IMR-90 (cell line): Measurements from ENCODE around the gene CRTAC1. TPM values are rescaled to one million over a fixed set of nuclear protein-coding genes. Genes with fewer than 3 reads are reported as not detected.

Experiments
- ATAC-seq: fragments of 200-7000 bp; cut with Tn5 transposase; 2 replicates; pipeline ENCODE4 v1.9.1; 2020; ENCODE audit warnings: low read depth, mild to moderate bottlenecking, moderate library complexity
- BruUV-seq: library from RNA; stranded (reverse); fragments of 400-500 nt; replicated peaks from 2 replicates; lab custom pipeline; 2021; lab: Mats Ljungman, UMichigan
- CTCF ChIA-PET: fragments of 300-600 bp; formaldehyde crosslinking; extraction: SDS; loops from one replicate; lab custom pipeline; 2021; ENCODE audit warnings: antibody characterized with exemption; lab: Yijun Ruan, JAX
- POLR2A ChIA-PET: fragments of 300-600 bp; sonication (Branson Sonifier 250); formaldehyde crosslinking; loops from one replicate; lab custom pipeline; 2022; ENCODE audit warnings: antibody characterized with exemption; ENCODE audit not compliant: unreplicated experiment; lab: Charles Lee
- DNase-seq: peaks from one replicate; pipeline ENCODE4 v3.0.0; 2013
- H2AFZ ChIP-seq: replicated peaks from 2 replicates; pipeline ENCODE3; 2013; ENCODE audit warnings: low read length, mild to moderate bottlenecking; ENCODE audit not compliant: poor library complexity
- H2AK5ac ChIP-seq: 2 replicates; pipeline ENCODE4 v1.6.1; 2013; ENCODE audit warnings: low read depth, low read length, inconsistent platforms
- H2AK9ac ChIP-seq: replicated peaks from 2 replicates; pipeline ENCODE3; 2013; ENCODE audit warnings: mild to moderate bottlenecking, low read depth, low read length, moderate library complexity; ENCODE audit not compliant: poor library complexity
- H2BK120ac ChIP-seq: 2 replicates; pipeline ENCODE4 v1.6.1; 2013; ENCODE audit warnings: low read depth, low read length, inconsistent platforms
- H2BK15ac ChIP-seq: 3 replicates; pipeline ENCODE4 v1.6.1; 2013; ENCODE audit warnings: low read depth, low read length, inconsistent platforms
- H2BK20ac ChIP-seq: 2 replicates; pipeline ENCODE4 v1.6.1; 2013; ENCODE audit warnings: low read depth, mild to moderate bottlenecking, inconsistent platforms, low read length, moderate library complexity
- H2BK5ac ChIP-seq: 2 replicates; pipeline ENCODE4 v1.6.1; 2013; ENCODE audit warnings: mild to moderate bottlenecking, low read depth, low read length, inconsistent platforms; ENCODE audit not compliant: poor library complexity, severe bottlenecking
- H3K14ac ChIP-seq: replicated peaks from 2 replicates; pipeline ENCODE4 v1.6.1; 2013; ENCODE audit warnings: low read depth, low read length, inconsistent platforms
- H3K18ac ChIP-seq: 2 replicates; pipeline ENCODE4 v1.6.1; 2013; ENCODE audit warnings: low read depth, low read length, control low read depth
- H3K23ac ChIP-seq: 2 replicates; pipeline ENCODE4 v1.6.1; 2013; ENCODE audit warnings: low read depth, low read length, inconsistent platforms
- H3K27ac ChIP-seq: 2 replicates; pipeline ENCODE4 v1.5.1; 2013; ENCODE audit warnings: mild to moderate bottlenecking, control low read depth, low read length; ENCODE audit not compliant: insufficient read depth
- H3K27me3 ChIP-seq: 2 replicates; pipeline ENCODE4 v1.6.1; 2013; ENCODE audit warnings: low read length; ENCODE audit not compliant: control insufficient read depth, insufficient read depth
- H3K36me3 ChIP-seq: 2 replicates; pipeline ENCODE4 v1.6.1; 2013; ENCODE audit warnings: low read length, mixed read lengths; ENCODE audit not compliant: control insufficient read depth, insufficient read depth
- H3K4ac ChIP-seq: 2 replicates; pipeline ENCODE4 v1.6.1; 2013; ENCODE audit warnings: low read depth, low read length, inconsistent platforms
- H3K4me1 ChIP-seq: 2 replicates; pipeline ENCODE4 v1.6.1; 2013; ENCODE audit warnings: low read length, mixed read lengths; ENCODE audit not compliant: control insufficient read depth, insufficient read depth
- H3K4me2 ChIP-seq: 2 replicates; pipeline ENCODE4 v1.6.1; 2013; ENCODE audit warnings: low read depth, mild to moderate bottlenecking, control low read depth, low read length, moderate library complexity
- H3K4me3 ChIP-seq: 2 replicates; pipeline ENCODE4 v1.5.1; 2013; ENCODE audit warnings: low read depth, mild to moderate bottlenecking, control low read depth, low read length, moderate library complexity; ENCODE audit not compliant: insufficient read depth
- H3K56ac ChIP-seq: 2 replicates; pipeline ENCODE4 v1.6.1; 2013; ENCODE audit warnings: low read length, inconsistent platforms; ENCODE audit not compliant: insufficient read depth; ENCODE audit errors: extremely low read depth
- H3K79me1 ChIP-seq, 2 experiments: 2 replicates each; pipeline ENCODE4 v1.6.1; 2013; ENCODE audit warnings: low read length in 2 of 2, inconsistent platforms in 1 of 2, low read depth in 1 of 2
- H3K9ac ChIP-seq: 2 replicates; pipeline ENCODE4 v1.6.1; 2013; ENCODE audit warnings: low read depth, low read length, control low read depth
- H3K9me1 ChIP-seq: 2 replicates; pipeline ENCODE4 v1.6.1; 2013; ENCODE audit warnings: low read length, inconsistent platforms; ENCODE audit not compliant: insufficient read depth
- H3K9me3 ChIP-seq: 2 replicates; pipeline ENCODE4 v1.6.1; 2013; ENCODE audit warnings: low read length; ENCODE audit not compliant: control insufficient read depth, insufficient read depth
- H4K20me1 ChIP-seq: 2 replicates; pipeline ENCODE4 v1.6.1; 2013; ENCODE audit warnings: low read length, inconsistent platforms; ENCODE audit not compliant: insufficient read depth
- H4K5ac ChIP-seq: 2 replicates; pipeline ENCODE4 v1.6.1; 2013; ENCODE audit warnings: mild to moderate bottlenecking, low read depth, low read length, control low read depth
- H4K8ac ChIP-seq, 2 experiments: 2 replicates each; pipeline ENCODE4 v1.6.1; 2013; ENCODE audit warnings: low read depth in 2 of 2, low read length in 2 of 2, control low read depth in 1 of 2, inconsistent platforms in 1 of 2
- H4K91ac ChIP-seq: 2 replicates; pipeline ENCODE4 v1.6.1; 2013; ENCODE audit warnings: low read depth, low read length, inconsistent platforms; ENCODE audit not compliant: insufficient read depth
- BHLHE40 ChIP-seq: fragments of 150-350 bp; IDR thresholded peaks from 2 replicates; pipeline ENCODE4 v1.6.1; 2016; ENCODE audit warnings: mild to moderate bottlenecking, low read depth, low read length
- CEBPB ChIP-seq: IDR thresholded peaks from 2 replicates; pipeline ENCODE4 v1.6.1; 2012; ENCODE audit warnings: low read depth, low read length, improper control_type of control experiment
- CHD1 ChIP-seq: IDR thresholded peaks from 2 replicates; pipeline ENCODE4 v1.6.1; 2012; ENCODE audit warnings: low read depth, low read length, improper control_type of control experiment
- FOS ChIP-seq: fragments of 150-350 bp; IDR thresholded peaks from 2 replicates; pipeline ENCODE4 v1.6.1; 2016; ENCODE audit warnings: low read depth, low read length
- MAFK ChIP-seq: IDR thresholded peaks from 2 replicates; pipeline ENCODE4 v1.6.1; 2012; ENCODE audit warnings: low read depth, low read length, improper control_type of control experiment
- MAZ ChIP-seq: IDR thresholded peaks from 2 replicates; pipeline ENCODE4 v1.6.1; 2012; ENCODE audit warnings: low read depth, mild to moderate bottlenecking, low read length, improper control_type of control experiment, moderate library complexity, borderline replicate concordance
- MXI1 ChIP-seq: IDR thresholded peaks from 2 replicates; pipeline ENCODE4 v1.6.1; 2012; ENCODE audit warnings: low read depth, mild to moderate bottlenecking, low read length, moderate library complexity, borderline replicate concordance
- NFE2L2 ChIP-seq: fragments of 150-350 bp; IDR thresholded peaks from 2 replicates; pipeline ENCODE4 v1.6.1; 2016; ENCODE audit warnings: low read depth, mild to moderate bottlenecking, low read length
- POLR2A ChIP-seq: IDR thresholded peaks from 2 replicates; pipeline ENCODE4 v1.6.1; 2012; ENCODE audit warnings: mild to moderate bottlenecking, low read depth, low read length
- RAD21 ChIP-seq: IDR thresholded peaks from 2 replicates; pipeline ENCODE4 v1.6.1; 2012; ENCODE audit warnings: low read length, improper control_type of control experiment
- RCOR1 ChIP-seq: IDR thresholded peaks from 2 replicates; pipeline ENCODE4 v1.6.1; 2012; ENCODE audit warnings: mild to moderate bottlenecking, low read length, improper control_type of control experiment; ENCODE audit not compliant: insufficient replicate concordance
- RFX5 ChIP-seq: IDR thresholded peaks from 2 replicates; pipeline ENCODE4 v1.8.0; 2012; ENCODE audit warnings: low read depth, mild to moderate bottlenecking, low read length, moderate library complexity
- SMC3 ChIP-seq: fragments of 150-350 bp; IDR thresholded peaks from 2 replicates; pipeline ENCODE4 v1.6.1; 2016; ENCODE audit warnings: low read depth, mild to moderate bottlenecking, antibody characterized with exemption, low read length, moderate library complexity
- WGBS, 2 experiments: methylation state at CpG; one replicate each; pipeline versions ENCODE4 v1.1.5 to v1.1.7; 2013; ENCODE audit warnings: missing lambda C conversion rate in 2 of 2; ENCODE audit not compliant: insufficient read length in 1 of 2; ENCODE audit errors: extremely low coverage in 2 of 2; 5-methylcytosine and 5-hydroxymethylcytosine counted together
- dilution Hi-C: fragments of 300-500 bp; cut with HindIII; formaldehyde crosslinking; loops from one replicate; pipeline ENCODE4 v1.14.3; 2018; ENCODE audit warnings: low sequenced_read_pairs; ENCODE audit not compliant: unreplicated experiment
- in situ Hi-C: fragments of 300-500 bp; cut with MboI; formaldehyde crosslinking; loops from 3 replicates; pipeline ENCODE4 v1.14.3; 2019; ENCODE audit warnings: low sequenced_read_pairs, inconsistent platforms, mixed read lengths
- intact Hi-C: fragments of 100-400 bp; cut with micrococcal nuclease; formaldehyde crosslinking; loops from 2 replicates; pipeline ENCODE4 v1.10.0; 2022
- polyA plus RNA-seq, 3 experiments: library from polyadenylated mRNA; depleted of rRNA; stranded (reverse); fragments of >200 nt; gene quantifications; 2 replicates each; pipeline ENCODE4 v1.2.3, GENCODE V29; 2012; ENCODE audit warnings: low replicate concordance in 1 of 3
- total RNA-seq: library from RNA; depleted of rRNA; stranded (reverse); fragments of >200 nt; gene quantifications from 2 replicates; pipeline ENCODE4 v1.2.3, GENCODE V29; 2012
- TF ChIP-seq, protein P1 (sequence below): fragments of 150-350 bp; IDR thresholded peaks from 2 replicates; pipeline ENCODE4 v1.6.1; 2017; ENCODE audit warnings: mild to moderate bottlenecking, antibody characterized with exemption, low read length, low read depth
- TF ChIP-seq, protein P2 (sequence below): conservative IDR thresholded peaks from 2 replicates; pipeline ENCODE4 v1.5.1; 2012; ENCODE audit warnings: mild to moderate bottlenecking, low read depth, low read length, improper control_type of control experiment
- TF ChIP-seq, protein P3 (sequence below): fragments of 150-350 bp; IDR thresholded peaks from 2 replicates; pipeline ENCODE4 v1.6.1; 2016; ENCODE audit warnings: low read depth, mild to moderate bottlenecking, low read length, moderate library complexity, borderline replicate concordance

Gene CRTAC1
- total and polyA plus RNA-seq, 2 of the 4 experiments (the other 2 are of a cell fraction), result not detected

GRCh38 chr10:97886286-97886685 is 144.1 kb downstream of the CRTAC1 start:
- no peaks in the 10 kb centered on the region for H3K79me1 ChIP-seq
- ChIA-PET CTCF (interaction anchor here (0.6 kb wide), 1 partner anchor 10 kb away, joined by 4 read pairs; no protein-coding TSS in a partner anchor), POLR2A (no interaction called here)
- ATAC-seq (no peak), DNase-seq (no peak)
- no peak overlapping the region for H2AK9ac ChIP-seq
- peaks cover 3% of the 10 kb centered on the region; the same call in 1 of the 2 replicates for H3K27me3 ChIP-seq
- TF ChIP-seq, protein P1, sequence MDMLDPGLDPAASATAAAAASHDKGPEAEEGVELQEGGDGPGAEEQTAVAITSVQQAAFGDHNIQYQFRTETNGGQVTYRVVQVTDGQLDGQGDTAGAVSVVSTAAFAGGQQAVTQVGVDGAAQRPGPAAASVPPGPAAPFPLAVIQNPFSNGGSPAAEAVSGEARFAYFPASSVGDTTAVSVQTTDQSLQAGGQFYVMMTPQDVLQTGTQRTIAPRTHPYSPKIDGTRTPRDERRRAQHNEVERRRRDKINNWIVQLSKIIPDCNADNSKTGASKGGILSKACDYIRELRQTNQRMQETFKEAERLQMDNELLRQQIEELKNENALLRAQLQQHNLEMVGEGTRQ, result no peak
- TF ChIP-seq, protein P2, sequence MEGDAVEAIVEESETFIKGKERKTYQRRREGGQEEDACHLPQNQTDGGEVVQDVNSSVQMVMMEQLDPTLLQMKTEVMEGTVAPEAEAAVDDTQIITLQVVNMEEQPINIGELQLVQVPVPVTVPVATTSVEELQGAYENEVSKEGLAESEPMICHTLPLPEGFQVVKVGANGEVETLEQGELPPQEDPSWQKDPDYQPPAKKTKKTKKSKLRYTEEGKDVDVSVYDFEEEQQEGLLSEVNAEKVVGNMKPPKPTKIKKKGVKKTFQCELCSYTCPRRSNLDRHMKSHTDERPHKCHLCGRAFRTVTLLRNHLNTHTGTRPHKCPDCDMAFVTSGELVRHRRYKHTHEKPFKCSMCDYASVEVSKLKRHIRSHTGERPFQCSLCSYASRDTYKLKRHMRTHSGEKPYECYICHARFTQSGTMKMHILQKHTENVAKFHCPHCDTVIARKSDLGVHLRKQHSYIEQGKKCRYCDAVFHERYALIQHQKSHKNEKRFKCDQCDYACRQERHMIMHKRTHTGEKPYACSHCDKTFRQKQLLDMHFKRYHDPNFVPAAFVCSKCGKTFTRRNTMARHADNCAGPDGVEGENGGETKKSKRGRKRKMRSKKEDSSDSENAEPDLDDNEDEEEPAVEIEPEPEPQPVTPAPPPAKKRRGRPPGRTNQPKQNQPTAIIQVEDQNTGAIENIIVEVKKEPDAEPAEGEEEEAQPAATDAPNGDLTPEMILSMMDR, result no peak
- TF ChIP-seq, protein P3, sequence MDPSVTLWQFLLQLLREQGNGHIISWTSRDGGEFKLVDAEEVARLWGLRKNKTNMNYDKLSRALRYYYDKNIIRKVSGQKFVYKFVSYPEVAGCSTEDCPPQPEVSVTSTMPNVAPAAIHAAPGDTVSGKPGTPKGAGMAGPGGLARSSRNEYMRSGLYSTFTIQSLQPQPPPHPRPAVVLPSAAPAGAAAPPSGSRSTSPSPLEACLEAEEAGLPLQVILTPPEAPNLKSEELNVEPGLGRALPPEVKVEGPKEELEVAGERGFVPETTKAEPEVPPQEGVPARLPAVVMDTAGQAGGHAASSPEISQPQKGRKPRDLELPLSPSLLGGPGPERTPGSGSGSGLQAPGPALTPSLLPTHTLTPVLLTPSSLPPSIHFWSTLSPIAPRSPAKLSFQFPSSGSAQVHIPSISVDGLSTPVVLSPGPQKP, result no peak
- TF ChIP-seq FOS (no peak), CHD1 (no peak), RCOR1 (no peak), CEBPB (no peak), MAZ (no peak), RAD21 (no peak), POLR2A (no peak), MXI1 (no peak), SMC3 (no peak), NFE2L2 (no peak), BHLHE40 (no peak), MAFK (no peak), RFX5 (no peak)
- no peak overlapping the region for H3K18ac ChIP-seq
- no peak overlapping the region for H2BK20ac ChIP-seq
- H3K36me3 ChIP-seq, result no peaks in the 10 kb centered on the region
- no peak overlapping the region for H3K56ac ChIP-seq
- 48% methylated on average over 3 of the region's 5 CpGs; no CpG with 5 or more reads in 1 of the 2 experiments for WGBS, 2 experiments
- H3K9ac ChIP-seq, result no peak overlapping the region
- no peak overlapping the region for H4K91ac ChIP-seq
- H3K4me1 ChIP-seq, result peaks cover 1% of the 10 kb centered on the region; the same call in 1 of the 2 replicates
- H4K8ac ChIP-seq, result no peak overlapping the region
- no peak overlapping the region for H3K4ac ChIP-seq
- no peak overlapping the region for H3K4me2 ChIP-seq
- H3K9me1 ChIP-seq, result no peaks in the 10 kb centered on the region
- no peak overlapping the region for H2BK5ac ChIP-seq
- no peaks in the 10 kb centered on the region for H4K20me1 ChIP-seq
- no TSS peak for BruUV-seq
- intact Hi-C loops, result no loop called here
- H3K23ac ChIP-seq, result no peak overlapping the region
- no peak overlapping the region for H4K5ac ChIP-seq
- no peaks in the 10 kb centered on the region for H3K9me3 ChIP-seq
- H3K4me3 ChIP-seq, result no peak overlapping the region
- no peak overlapping the region for H2BK15ac ChIP-seq
- no peak overlapping the region for H3K27ac ChIP-seq
- no peak overlapping the region for H3K14ac ChIP-seq
- no peak overlapping the region for H2AFZ ChIP-seq
- in situ Hi-C loops, result no loop called here
- no peak overlapping the region for H2AK5ac ChIP-seq
- no peak overlapping the region for H2BK120ac ChIP-seq
- dilution Hi-C loops, result no loop called here
